ENCODE data around the gene GRIP1.

The GRIP1 gene

GRCh38 chr12:66426696-66427095, 252.2 kb downstream of the GRIP1 start:
- no peaks in the 10 kb centered on the region for H4K20me1 ChIP-seq
- H3K36me3 ChIP-seq: 0 out of 2 replicates have a peak, but pooled peaks cover 4% of the 10 kb centered on the region

GRCh38 chr12:66423266-66423665, 255.6 kb downstream of the GRIP1 start:
- H3K4me2 ChIP-seq: no peak overlapping the region
- H3K27me3 ChIP-seq: no peaks in the 10 kb centered on the region
- H3K4me1 ChIP-seq: no peaks in the 10 kb centered on the region
- no peak for TF ChIP-seq Cebpa-rat (IDR thresholded peaks at IDR 0.05)
- 0 out of 2 replicates have a peak, but pooled peaks cover 4% of the 10 kb centered on the region for H3K36me3 ChIP-seq
- H4K20me1 ChIP-seq: no peaks in the 10 kb centered on the region
- H3K9me3 ChIP-seq: peaks cover 7% of the 10 kb centered on the region
- no peak overlapping the region for H3K27ac ChIP-seq
- no peak overlapping the region for H3K9ac ChIP-seq
- H3K4me3 ChIP-seq: no peak overlapping the region

More at GRCh38 chr12:66426696-66427095, 252.2 kb downstream of the GRIP1 start:
- no peak for TF ChIP-seq Cebpa-rat (IDR thresholded peaks at IDR 0.05)
- H3K4me2 ChIP-seq: no peak overlapping the region
- no peaks in the 10 kb centered on the region for H3K4me1 ChIP-seq
- peaks cover 7% of the 10 kb centered on the region for H3K9me3 ChIP-seq
- H3K27ac ChIP-seq: no peak overlapping the region
- H3K9ac ChIP-seq: no peak overlapping the region
- no peak overlapping the region for H3K4me3 ChIP-seq
- no peaks in the 10 kb centered on the region for H3K27me3 ChIP-seq

- no peaks in the 10 kb centered on the region for H3K4me1 ChIP-seq
- H3K27me3 ChIP-seq: no peaks in the 10 kb centered on the region
- no peaks in the 10 kb centered on the region; the same call in 1 of the 2 replicates for H3K36me3 ChIP-seq
- no peak for TF ChIP-seq Cebpa-rat (IDR thresholded peaks at IDR 0.05)
- no peak overlapping the region for H3K4me2 ChIP-seq
- no peak overlapping the region for H3K27ac ChIP-seq
- H4K20me1 ChIP-seq: no peaks in the 10 kb centered on the region
- H3K9me3 ChIP-seq: peaks cover 2% of the 10 kb centered on the region; the same call in 1 of the 2 replicates
- H3K4me3 ChIP-seq: no peak overlapping the region
- H3K9ac ChIP-seq: no peak overlapping the region
Observed at GRCh38 chr12:66418908-66419307, 260.0 kb downstream of the GRIP1 start.

GRCh38 chr12:66417217-66417616, 261.7 kb downstream of the GRIP1 start:
- H3K9me3 ChIP-seq: peaks cover 17% of the 10 kb centered on the region; the same call in 1 of the 2 replicates
- no peak overlapping the region for H3K4me3 ChIP-seq
- no peaks in the 10 kb centered on the region; the same call in 1 of the 2 replicates for H3K36me3 ChIP-seq
- TF ChIP-seq Cebpa-rat (IDR thresholded peaks at IDR 0.05): no peak
- H3K27ac ChIP-seq: no peak overlapping the region
- H3K9ac ChIP-seq: no peak overlapping the region
- H3K4me2 ChIP-seq: no peak overlapping the region
- H3K27me3 ChIP-seq: no peaks in the 10 kb centered on the region
- no peaks in the 10 kb centered on the region for H3K4me1 ChIP-seq
- H4K20me1 ChIP-seq: no peaks in the 10 kb centered on the region

GRCh38 chr12:66409195-66409871, 269.5 kb downstream of the GRIP1 start:
- Histone ChIP-seq H4K20me1 (no peaks in the 10 kb centered on the region), H3K27ac (no peak overlapping the region), H3K4me3 (no peak overlapping the region), H3K4me2 (no peak overlapping the region), H3K27me3 (no peaks in the 10 kb centered on the region), H3K9ac (no peak overlapping the region), H3K9me3 (peaks cover 26% of the 10 kb centered on the region), H3K36me3 (no peaks in the 10 kb centered on the region; the same call in 1 of the 2 replicates), H3K4me1 (no peaks in the 10 kb centered on the region)
- no peak for TF ChIP-seq Cebpa-rat (IDR thresholded peaks at IDR 0.05)

- Histone ChIP-seq H4K20me1 (no peaks in the 10 kb centered on the region), H3K9me3 (no peaks in the 10 kb centered on the region), H3K36me3 (no peaks in the 10 kb centered on the region), H3K27me3 (no peaks in the 10 kb centered on the region), H3K27ac (no peak overlapping the region), H3K4me1 (no peaks in the 10 kb centered on the region), H3K4me3 (no peak overlapping the region), H3K9ac (no peak overlapping the region), H3K4me2 (no peak overlapping the region)
- TF ChIP-seq Cebpa-rat (IDR thresholded peaks at IDR 0.05): no peak
Observed at GRCh38 chr12:66405395-66405794, 273.5 kb downstream of the GRIP1 start.

GRCh38 chr12:66403746-66404145, 275.1 kb downstream of the GRIP1 start:
- H3K27me3 ChIP-seq: no peaks in the 10 kb centered on the region
- H3K4me1 ChIP-seq: no peaks in the 10 kb centered on the region
- TF ChIP-seq Cebpa-rat (IDR thresholded peaks at IDR 0.05): no peak
- no peak overlapping the region for H3K4me3 ChIP-seq
- H3K9me3 ChIP-seq: no peaks in the 10 kb centered on the region
- H3K9ac ChIP-seq: no peak overlapping the region
- no peaks in the 10 kb centered on the region for H4K20me1 ChIP-seq
- no peak overlapping the region for H3K27ac ChIP-seq
- no peak overlapping the region for H3K4me2 ChIP-seq
- no peaks in the 10 kb centered on the region for H3K36me3 ChIP-seq

GRCh38 chr12:66399911-66400306, 279.0 kb downstream of the GRIP1 start:
- no peak for TF ChIP-seq Cebpa-rat (IDR thresholded peaks at IDR 0.05)
- H3K9me3 ChIP-seq: no peaks in the 10 kb centered on the region
- H3K4me2 ChIP-seq: no peak overlapping the region
- no peaks in the 10 kb centered on the region for H3K36me3 ChIP-seq
- no peak overlapping the region for H3K4me3 ChIP-seq
- no peaks in the 10 kb centered on the region for H3K27me3 ChIP-seq
- H4K20me1 ChIP-seq: no peaks in the 10 kb centered on the region
- no peak overlapping the region for H3K27ac ChIP-seq
- no peak overlapping the region for H3K9ac ChIP-seq
- no peaks in the 10 kb centered on the region for H3K4me1 ChIP-seq

GRCh38 chr12:66398931-66399910, 279.7 kb downstream of the GRIP1 start:
- H3K27ac ChIP-seq: no peak overlapping the region
- no peak for TF ChIP-seq Cebpa-rat (IDR thresholded peaks at IDR 0.05)
- no peak overlapping the region for H3K4me2 ChIP-seq
- H3K36me3 ChIP-seq: no peaks in the 10 kb centered on the region
- H3K27me3 ChIP-seq: no peaks in the 10 kb centered on the region
- H3K9me3 ChIP-seq: no peaks in the 10 kb centered on the region
- no peak overlapping the region for H3K9ac ChIP-seq
- H4K20me1 ChIP-seq: no peaks in the 10 kb centered on the region
- H3K4me1 ChIP-seq: no peaks in the 10 kb centered on the region
- no peak overlapping the region for H3K4me3 ChIP-seq

Measured in BLaER1 (cell line).